WTC11 (cell line): ENCODE measurements around the gene CASR.

Experiments
- AR ChIP-seq: fragments of 250-450 bp; sonication (Bioruptor Pico); IDR thresholded peaks from 2 replicates; pipeline ENCODE4 v1.9.0; 2021; ENCODE audit warnings: mild to moderate bottlenecking
- ARID4B ChIP-seq: sonication (generic); formaldehyde crosslinking; IDR thresholded peaks from 2 replicates; pipeline ENCODE4 v1.8.0; 2023; ENCODE audit warnings: missing genetic modification reagents, mild to moderate bottlenecking, borderline replicate concordance
- CBFB ChIP-seq: sonication (generic); formaldehyde crosslinking; IDR thresholded peaks from 2 replicates; pipeline ENCODE4 v1.8.1; 2022; ENCODE audit warnings: mild to moderate bottlenecking, low read depth, missing genetic modification reagents
- CTCF ChIP-seq: fragments of 200-600 bp; IDR thresholded peaks from 2 replicates; pipeline ENCODE4 v1.8.0; 2022; ENCODE audit warnings: antibody characterized with exemption
- E2F1 ChIP-seq: sonication (generic); formaldehyde crosslinking; IDR thresholded peaks from 2 replicates; pipeline ENCODE4 v1.8.0; 2022; ENCODE audit warnings: mild to moderate bottlenecking, missing genetic modification reagents
- EMX1 ChIP-seq: fragments of 250-450 bp; sonication (Bioruptor Pico); IDR thresholded peaks from 2 replicates; pipeline ENCODE4 v1.8.0; 2021; ENCODE audit warnings: mild to moderate bottlenecking
- FOXK1 ChIP-seq: sonication (generic); formaldehyde crosslinking; IDR thresholded peaks from 2 replicates; pipeline ENCODE4 v1.8.0; 2022; ENCODE audit warnings: mild to moderate bottlenecking, moderate library complexity, missing genetic modification reagents
- HMGXB4 ChIP-seq: sonication (generic); formaldehyde crosslinking; IDR thresholded peaks from 2 replicates; pipeline ENCODE4 v1.8.1; 2023; ENCODE audit warnings: mild to moderate bottlenecking, moderate library complexity, missing genetic modification reagents
- NFE2L1 ChIP-seq: sonication (generic); formaldehyde crosslinking; IDR thresholded peaks from 2 replicates; pipeline ENCODE4 v1.8.1; 2023; ENCODE audit warnings: missing genetic modification reagents
- TEAD1 ChIP-seq: sonication (generic); formaldehyde crosslinking; IDR thresholded peaks from 2 replicates; pipeline ENCODE4 v1.8.0; 2022; ENCODE audit warnings: mild to moderate bottlenecking, missing genetic modification reagents
- ZNF425 ChIP-seq: fragments of 250-450 bp; sonication (Bioruptor Pico); conservative IDR thresholded peaks from 2 replicates; pipeline ENCODE4 v1.9.0; 2021; ENCODE audit warnings: mild to moderate bottlenecking

GRCh38 chr3:122265957-122266356, 82.5 kb downstream of the CASR start:
- no peak for TF ChIP-seq CBFB (CRISPR knock-in tag)
- TF ChIP-seq CTCF = no peak
- TF ChIP-seq AR (CRISPR knock-in tag) = no peak
- no peak for TF ChIP-seq TEAD1 (CRISPR knock-in tag)
- no peak for TF ChIP-seq E2F1 (CRISPR knock-in tag)
- TF ChIP-seq ARID4B (CRISPR knock-in tag) = no peak
- no peak for TF ChIP-seq HMGXB4 (CRISPR knock-in tag)
- TF ChIP-seq NFE2L1 (CRISPR knock-in tag) = no peak
- no peak for TF ChIP-seq EMX1
- no peak for TF ChIP-seq ZNF425 (CRISPR knock-in tag)
- TF ChIP-seq FOXK1 (CRISPR knock-in tag) = no peak
